SU-DHL-6 (cell line): ENCODE results near the gene MUC12.

Experiments used
- H2AFZ ChIP-seq: fragments of 200-600 bp; sonication (generic); 2 replicates; pipeline ENCODE4 v1.6.1; 2014; ENCODE audit warnings: low read depth, mild to moderate bottlenecking, moderate library complexity, mixed read lengths, antibody characterized with exemption, low read length; ENCODE audit not compliant: severe bottlenecking
- H3F3A ChIP-seq: fragments of 200-600 bp; shearing (Covaris generic); 2 replicates; pipeline ENCODE4 v1.6.0; 2016; ENCODE audit warnings: antibody characterized with exemption, mild to moderate bottlenecking; ENCODE audit not compliant: insufficient read depth
- H3K27ac ChIP-seq: fragments of 200-600 bp; sonication (generic); 2 replicates; pipeline ENCODE4 v1.5.1; 2016; ENCODE audit warnings: low read depth, mild to moderate bottlenecking, low read length, moderate library complexity, mixed read lengths
- H3K27me3 ChIP-seq: fragments of 200-600 bp; sonication (generic), shearing (Covaris generic); 2 replicates; pipeline ENCODE4 v1.6.0; 2014; ENCODE audit warnings: mild to moderate bottlenecking, low read length
- H3K36me3 ChIP-seq: fragments of 200-600 bp; sonication (generic); 2 replicates; pipeline ENCODE4 v1.6.1; 2014; ENCODE audit warnings: mild to moderate bottlenecking, low read length, mixed read lengths
- H3K4me2 ChIP-seq: fragments of 300-600, 200-600 bp; shearing (Covaris generic), sonication (generic); 2 replicates; pipeline ENCODE4 v1.6.0; 2014; ENCODE audit warnings: low read length, low read depth, mild to moderate bottlenecking; ENCODE audit not compliant: poor library complexity, severe bottlenecking
- H3K4me3 ChIP-seq: fragments of 200-600 bp; sonication (generic); 2 replicates; pipeline ENCODE4 v1.5.1; 2014; ENCODE audit warnings: antibody characterized with exemption, low read length, mild to moderate bottlenecking, mixed read lengths; ENCODE audit not compliant: insufficient read depth, poor library complexity, severe bottlenecking
- H3K79me2 ChIP-seq: fragments of 200-600 bp; sonication (generic); 2 replicates; pipeline ENCODE4 v1.6.1; 2014; ENCODE audit warnings: mild to moderate bottlenecking, low read length, moderate library complexity; ENCODE audit not compliant: insufficient read depth
- H3K9ac ChIP-seq: fragments of 200-600 bp; sonication (generic); 2 replicates; pipeline ENCODE4 v1.7.0; 2014; ENCODE audit warnings: mild to moderate bottlenecking, low read length
- H3K9me2 ChIP-seq: fragments of 200-600 bp; sonication (generic); replicated peaks from 2 replicates; pipeline ENCODE4 v1.6.1; 2014; ENCODE audit warnings: low read length; ENCODE audit not compliant: insufficient read depth
- H3K9me3 ChIP-seq: fragments of 200-600 bp; sonication (generic); 2 replicates; pipeline ENCODE4 v1.6.1; 2014; ENCODE audit warnings: low read length, mixed read lengths; ENCODE audit not compliant: insufficient read depth
- H4K20me1 ChIP-seq: fragments of 200-600 bp; sonication (generic); 2 replicates; pipeline ENCODE4 v1.6.1; 2014; ENCODE audit warnings: low read depth, mild to moderate bottlenecking, antibody characterized with exemption, low read length, moderate library complexity, mixed read lengths
- EZH2phosphoT487 ChIP-seq: fragments of 200-600 bp; sonication (generic), shearing (Covaris generic); conservative IDR thresholded peaks from 2 replicates; pipeline ENCODE4 v1.6.1; 2018; ENCODE audit warnings: mild to moderate bottlenecking, antibody characterized with exemption, low read length, moderate library complexity, mixed read lengths
- TF ChIP-seq, protein P1 (sequence below): fragments of 200-600 bp; sonication (generic); IDR thresholded peaks from one replicate; pipeline ENCODE4 v1.5.1; 2017; ENCODE audit warnings: antibody characterized with exemption, mild to moderate bottlenecking, low read length, moderate library complexity; ENCODE audit not compliant: insufficient read depth, poor library complexity, severe bottlenecking

Gene MUC12

DNA sequence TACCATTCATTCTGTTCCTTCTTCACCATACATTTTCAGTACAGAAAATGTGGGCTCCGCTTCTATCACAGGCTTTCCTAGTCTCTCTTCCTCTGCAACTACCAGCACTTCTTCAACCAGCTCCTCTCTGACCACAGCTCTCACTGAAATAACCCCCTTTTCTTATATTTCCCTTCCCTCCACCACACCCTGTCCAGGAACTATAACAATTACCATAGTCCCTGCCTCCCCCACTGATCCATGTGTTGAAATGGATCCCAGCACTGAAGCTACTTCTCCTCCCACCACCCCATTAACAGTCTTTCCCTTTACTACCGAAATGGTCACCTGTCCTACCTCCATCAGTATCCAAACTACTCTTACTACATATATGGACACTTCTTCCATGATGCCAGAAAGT, 9.5 kb upstream of the MUC12 start:
- no peak overlapping the region for H3K27ac ChIP-seq
- H3K36me3 ChIP-seq, result no peaks in the 10 kb centered on the region
- no peaks in the 10 kb centered on the region for H3K9me2 ChIP-seq
- no peaks in the 10 kb centered on the region for H3F3A ChIP-seq
- no peaks in the 10 kb centered on the region for H3K9me3 ChIP-seq
- no peaks in the 10 kb centered on the region for H4K20me1 ChIP-seq
- no peaks in the 10 kb centered on the region for H3K27me3 ChIP-seq
- no peaks in the 10 kb centered on the region for H3K79me2 ChIP-seq
- TF ChIP-seq, protein P1, sequence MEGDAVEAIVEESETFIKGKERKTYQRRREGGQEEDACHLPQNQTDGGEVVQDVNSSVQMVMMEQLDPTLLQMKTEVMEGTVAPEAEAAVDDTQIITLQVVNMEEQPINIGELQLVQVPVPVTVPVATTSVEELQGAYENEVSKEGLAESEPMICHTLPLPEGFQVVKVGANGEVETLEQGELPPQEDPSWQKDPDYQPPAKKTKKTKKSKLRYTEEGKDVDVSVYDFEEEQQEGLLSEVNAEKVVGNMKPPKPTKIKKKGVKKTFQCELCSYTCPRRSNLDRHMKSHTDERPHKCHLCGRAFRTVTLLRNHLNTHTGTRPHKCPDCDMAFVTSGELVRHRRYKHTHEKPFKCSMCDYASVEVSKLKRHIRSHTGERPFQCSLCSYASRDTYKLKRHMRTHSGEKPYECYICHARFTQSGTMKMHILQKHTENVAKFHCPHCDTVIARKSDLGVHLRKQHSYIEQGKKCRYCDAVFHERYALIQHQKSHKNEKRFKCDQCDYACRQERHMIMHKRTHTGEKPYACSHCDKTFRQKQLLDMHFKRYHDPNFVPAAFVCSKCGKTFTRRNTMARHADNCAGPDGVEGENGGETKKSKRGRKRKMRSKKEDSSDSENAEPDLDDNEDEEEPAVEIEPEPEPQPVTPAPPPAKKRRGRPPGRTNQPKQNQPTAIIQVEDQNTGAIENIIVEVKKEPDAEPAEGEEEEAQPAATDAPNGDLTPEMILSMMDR, result no peak
- TF ChIP-seq EZH2phosphoT487, result no peak
- no peak overlapping the region for H2AFZ ChIP-seq
- H3K4me3 ChIP-seq, result no peak overlapping the region
- H3K4me2 ChIP-seq, result no peak overlapping the region
- H3K9ac ChIP-seq, result no peak overlapping the region

DNA sequence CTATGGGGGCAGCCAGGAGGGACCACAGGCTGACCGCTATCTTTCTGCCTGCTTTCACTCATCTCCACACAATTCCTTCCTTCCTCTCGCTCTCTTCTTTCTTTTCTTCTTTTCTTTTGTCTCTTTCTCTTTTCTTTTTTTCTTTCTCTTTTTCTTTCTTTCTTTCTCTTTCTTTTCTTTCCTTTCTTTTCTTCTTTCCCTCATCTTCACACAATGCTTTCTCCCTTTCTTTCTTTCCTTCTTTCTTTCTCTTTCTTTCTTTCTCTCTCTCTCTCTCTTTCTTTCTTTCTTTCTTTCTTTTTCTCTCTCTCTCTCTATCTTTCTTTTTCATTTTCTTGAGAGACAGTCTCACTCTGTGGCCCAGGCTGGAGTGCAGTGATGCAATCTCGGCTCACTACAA, 6.8 kb upstream of the MUC12 start:
- Histone ChIP-seq H3K9me2 (no peaks in the 10 kb centered on the region), H3K27ac (no peak overlapping the region), H3K79me2 (no peaks in the 10 kb centered on the region), H3F3A (no peaks in the 10 kb centered on the region), H3K36me3 (no peaks in the 10 kb centered on the region), H3K9ac (no peak overlapping the region), H3K4me3 (no peak overlapping the region), H3K27me3 (no peaks in the 10 kb centered on the region), H3K9me3 (no peaks in the 10 kb centered on the region), H2AFZ (no peak overlapping the region), H3K4me2 (no peak overlapping the region), H4K20me1 (no peaks in the 10 kb centered on the region)
- TF ChIP-seq, protein P1, result no peak
- no peak for TF ChIP-seq EZH2phosphoT487

- Histone ChIP-seq H3F3A (no peaks in the 10 kb centered on the region), H3K79me2 (no peaks in the 10 kb centered on the region), H3K27me3 (no peaks in the 10 kb centered on the region), H3K9me3 (no peaks in the 10 kb centered on the region), H3K36me3 (no peaks in the 10 kb centered on the region), H4K20me1 (no peaks in the 10 kb centered on the region), H2AFZ (no peak overlapping the region), H3K9ac (no peak overlapping the region), H3K9me2 (no peaks in the 10 kb centered on the region), H3K4me3 (no peak overlapping the region), H3K27ac (no peak overlapping the region), H3K4me2 (no peak overlapping the region)
- no peak for TF ChIP-seq EZH2phosphoT487
- TF ChIP-seq, protein P1, result no peak
These were observed 6.0 kb upstream of the MUC12 start for GRCh38 chr7:100963386-100963785.
